GM13977 (cell line): ENCODE data around the gene GRAMD1A.
A peak's percentile ranks its signal among the peaks of the same experiment; 100 is the strongest.

Experiments used
- DNase-seq: peaks from one replicate; pipeline ENCODE4 v3.0.0; 2012; ENCODE audit warnings: low spot score
- in situ Hi-C: fragments of 300-500 bp; cut with MboI; formaldehyde crosslinking; loops from one replicate; pipeline ENCODE4 v1.12.0; 2022; ENCODE audit warnings: low sequenced_read_pairs, low pct_unique_long_range_greater_than_20kb, mixed read lengths, inconsistent platforms; ENCODE audit not compliant: unreplicated experiment
- TF ChIP-seq, protein P1 (sequence below): IDR thresholded peaks from 2 replicates; pipeline ENCODE4 v1.5.1; 2012; ENCODE audit warnings: mild to moderate bottlenecking, control low read depth; ENCODE audit not compliant: insufficient read depth; ENCODE audit errors: extremely low read depth, missing control alignments

GRAMD1A gene

DNA sequence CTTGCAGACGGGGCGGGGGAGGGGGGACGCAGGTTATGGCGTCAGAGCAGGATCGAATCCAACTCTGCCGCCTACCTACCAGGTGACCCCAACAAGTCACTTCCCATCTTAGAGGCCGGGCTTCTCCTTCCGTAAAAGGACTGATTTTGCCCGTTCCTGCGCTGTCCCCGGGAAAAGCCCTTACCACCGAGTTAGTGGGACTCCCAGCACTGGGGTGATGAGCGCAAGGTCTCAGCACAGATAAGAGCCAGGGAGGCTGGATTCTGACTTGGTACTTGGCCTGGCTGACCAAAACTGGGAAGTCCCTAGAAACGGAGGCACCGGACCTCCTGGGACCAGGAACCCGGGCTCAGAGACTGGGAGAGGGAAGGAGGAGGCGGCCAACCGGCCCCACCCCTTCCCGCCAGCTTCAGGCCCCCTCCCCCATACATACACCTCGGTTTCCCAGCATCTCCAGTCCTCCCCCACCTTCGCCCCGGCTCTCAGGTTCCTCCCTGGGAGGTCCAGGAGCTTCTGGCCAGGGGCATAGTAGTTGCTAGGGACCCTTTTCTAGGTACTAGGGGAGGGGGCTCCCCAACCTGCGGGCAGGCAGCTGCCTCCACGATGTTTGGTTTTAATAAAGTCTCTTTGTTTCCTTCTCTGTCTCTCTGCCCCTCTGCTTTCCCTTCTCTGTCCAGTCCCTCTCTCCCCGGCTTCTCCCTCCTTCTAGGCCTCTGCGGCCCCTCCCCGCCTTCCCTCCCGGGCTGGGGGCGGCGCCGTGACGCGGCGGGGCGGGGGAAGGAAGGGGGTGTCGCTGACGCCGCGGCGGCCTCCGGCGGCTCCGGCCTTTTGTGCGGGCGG is at the start of gene GRAMD1A:
GRAMD1A (plus strand) TSS at position 826 of the 840 bp plus-strand sequence. CDS start 156 bp downstream, outside the sequence.
- DNase-seq, result peak; percentile 97
- TF ChIP-seq, protein P1, sequence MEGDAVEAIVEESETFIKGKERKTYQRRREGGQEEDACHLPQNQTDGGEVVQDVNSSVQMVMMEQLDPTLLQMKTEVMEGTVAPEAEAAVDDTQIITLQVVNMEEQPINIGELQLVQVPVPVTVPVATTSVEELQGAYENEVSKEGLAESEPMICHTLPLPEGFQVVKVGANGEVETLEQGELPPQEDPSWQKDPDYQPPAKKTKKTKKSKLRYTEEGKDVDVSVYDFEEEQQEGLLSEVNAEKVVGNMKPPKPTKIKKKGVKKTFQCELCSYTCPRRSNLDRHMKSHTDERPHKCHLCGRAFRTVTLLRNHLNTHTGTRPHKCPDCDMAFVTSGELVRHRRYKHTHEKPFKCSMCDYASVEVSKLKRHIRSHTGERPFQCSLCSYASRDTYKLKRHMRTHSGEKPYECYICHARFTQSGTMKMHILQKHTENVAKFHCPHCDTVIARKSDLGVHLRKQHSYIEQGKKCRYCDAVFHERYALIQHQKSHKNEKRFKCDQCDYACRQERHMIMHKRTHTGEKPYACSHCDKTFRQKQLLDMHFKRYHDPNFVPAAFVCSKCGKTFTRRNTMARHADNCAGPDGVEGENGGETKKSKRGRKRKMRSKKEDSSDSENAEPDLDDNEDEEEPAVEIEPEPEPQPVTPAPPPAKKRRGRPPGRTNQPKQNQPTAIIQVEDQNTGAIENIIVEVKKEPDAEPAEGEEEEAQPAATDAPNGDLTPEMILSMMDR, result no peak
- in situ Hi-C loops, result no loop called here

DNA sequence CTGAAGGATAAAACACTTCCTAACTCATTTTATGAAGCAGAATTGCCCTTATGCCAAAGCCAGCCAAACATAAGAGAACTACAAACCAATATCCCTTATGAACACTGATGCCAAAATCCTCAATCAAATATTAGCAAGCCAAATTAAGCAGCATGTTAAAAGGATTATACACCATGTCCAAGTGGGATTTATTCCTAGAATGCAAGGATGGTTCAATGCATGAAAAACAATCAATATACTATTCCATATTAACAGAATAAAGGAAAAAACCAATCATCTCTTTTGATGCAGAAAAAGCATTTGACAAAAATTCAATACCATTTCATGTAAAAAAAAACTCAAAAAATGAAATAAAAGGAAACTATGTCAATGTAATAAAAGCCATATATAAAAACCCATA is 47.0 kb upstream of the GRAMD1A start:
- in situ Hi-C loops, result no loop called here

DNA sequence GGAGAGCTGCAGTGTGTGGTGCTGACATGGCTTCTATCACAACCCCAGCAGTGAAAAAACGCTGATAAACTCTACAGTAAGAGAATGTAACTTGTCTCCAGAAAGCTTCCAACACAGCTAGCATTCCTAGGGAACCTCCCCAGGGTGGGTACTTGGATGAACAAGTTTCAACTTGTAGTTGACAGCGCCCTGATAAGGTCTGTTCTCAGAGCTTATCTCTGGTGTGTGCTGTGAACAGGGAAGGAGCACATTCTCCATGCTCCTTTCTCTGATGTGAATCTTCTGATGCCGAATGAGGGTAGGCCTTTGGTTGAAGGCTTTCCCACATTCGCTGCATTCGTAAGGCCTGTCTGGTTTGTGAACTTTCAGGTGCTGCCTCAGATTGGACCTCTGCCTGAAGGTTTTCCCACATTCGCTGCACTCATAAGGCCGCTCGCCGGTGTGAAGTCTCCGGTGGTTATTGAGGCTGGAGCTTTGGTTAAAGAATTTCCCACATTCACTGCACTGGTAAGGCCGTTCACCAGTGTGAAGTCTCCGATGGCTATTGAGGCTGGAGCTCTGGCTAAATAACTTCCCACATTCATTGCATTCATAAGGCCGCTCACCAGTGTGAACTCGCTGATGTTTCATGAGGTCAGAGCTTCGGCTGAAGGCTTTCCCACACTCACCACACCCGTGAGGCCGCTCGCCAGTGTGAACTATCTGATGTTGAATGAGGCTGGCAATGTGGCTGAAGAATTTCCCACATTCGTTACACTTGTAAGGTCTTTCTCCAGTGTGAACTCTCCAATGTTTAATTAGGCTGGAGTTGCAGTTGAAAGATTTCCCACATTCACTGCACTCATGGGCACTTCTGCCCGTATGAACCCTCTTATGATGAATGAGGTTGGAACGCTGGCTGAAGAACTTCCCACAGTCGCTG is 42.0 kb upstream of the GRAMD1A start:
- no peak for DNase-seq
- in situ Hi-C loops, result no loop called here
- TF ChIP-seq, protein P1, result no peak

More for the DNA sequence above, 47.0 kb upstream of the GRAMD1A start:
- TF ChIP-seq, protein P1, result no peak
- no peak for DNase-seq

DNA sequence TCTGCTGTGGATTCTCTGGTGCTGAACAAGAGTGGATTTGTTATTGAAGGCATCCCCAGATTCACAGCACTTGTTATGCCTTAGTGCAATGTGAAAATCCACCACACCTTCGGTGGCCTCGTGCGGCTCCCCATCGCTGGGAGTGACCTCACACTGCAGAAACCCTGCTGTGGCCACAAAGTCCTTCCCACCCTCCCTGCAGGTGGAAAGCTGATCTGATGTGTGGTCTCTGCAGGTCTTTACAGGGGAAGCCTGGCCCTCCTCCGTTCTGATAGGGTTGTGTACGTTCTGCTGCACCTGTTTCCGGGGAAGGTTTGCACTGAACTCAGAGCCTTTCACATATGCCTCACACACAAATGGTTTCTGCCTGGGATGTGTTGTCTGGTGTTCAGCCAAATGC is 41.1 kb upstream of the GRAMD1A start:
- TF ChIP-seq, protein P1, result no peak
- in situ Hi-C loops, result no loop called here
- DNase-seq, result no peak

DNA sequence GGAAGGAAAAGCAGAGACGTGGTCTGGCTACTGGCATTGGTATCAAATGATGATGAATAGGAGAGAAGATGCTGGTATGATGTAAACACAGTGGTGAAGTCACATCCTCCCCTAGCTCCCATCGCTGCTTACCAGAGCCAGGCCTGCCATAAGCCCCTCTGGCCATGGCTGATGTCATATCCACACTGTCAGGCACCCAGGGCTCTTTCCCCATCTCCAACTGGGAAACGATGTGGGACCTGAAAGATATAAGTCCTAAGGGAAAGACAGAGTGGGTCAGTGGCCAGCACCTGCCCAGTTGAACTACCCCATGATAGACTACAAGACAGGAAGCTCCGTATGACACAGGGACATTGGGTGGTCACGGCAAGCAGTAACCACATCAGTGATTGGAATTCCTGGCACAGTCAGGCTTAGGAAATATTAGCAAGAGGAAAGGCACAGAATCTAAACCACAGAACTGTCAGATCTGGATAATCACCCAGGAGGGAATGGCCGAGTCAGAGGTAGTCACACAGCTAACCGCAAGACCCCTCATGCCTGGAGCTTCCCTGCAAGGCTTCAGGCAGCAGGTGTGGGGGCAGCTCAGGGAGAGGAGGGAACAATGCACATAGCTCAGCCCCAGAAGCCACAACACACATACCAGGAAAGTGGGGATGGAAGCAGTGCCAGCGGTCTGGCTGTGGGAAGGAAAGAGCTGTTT is 39.9 kb upstream of the GRAMD1A start:
- TF ChIP-seq, protein P1, result no peak
- no peak for DNase-seq
- in situ Hi-C loops, result loop anchor here (10.0 kb wide), 1 partner anchor 55 kb away; no protein-coding TSS in a partner anchor
